ENCODE data around the gene KCNK16. TPM values are rescaled to one million over a fixed set of nuclear protein-coding genes. Genes with fewer than 3 reads are reported as not detected.

Gene KCNK16
- total RNA-seq, 1 donor from 2014 or later: not detected

DNA sequence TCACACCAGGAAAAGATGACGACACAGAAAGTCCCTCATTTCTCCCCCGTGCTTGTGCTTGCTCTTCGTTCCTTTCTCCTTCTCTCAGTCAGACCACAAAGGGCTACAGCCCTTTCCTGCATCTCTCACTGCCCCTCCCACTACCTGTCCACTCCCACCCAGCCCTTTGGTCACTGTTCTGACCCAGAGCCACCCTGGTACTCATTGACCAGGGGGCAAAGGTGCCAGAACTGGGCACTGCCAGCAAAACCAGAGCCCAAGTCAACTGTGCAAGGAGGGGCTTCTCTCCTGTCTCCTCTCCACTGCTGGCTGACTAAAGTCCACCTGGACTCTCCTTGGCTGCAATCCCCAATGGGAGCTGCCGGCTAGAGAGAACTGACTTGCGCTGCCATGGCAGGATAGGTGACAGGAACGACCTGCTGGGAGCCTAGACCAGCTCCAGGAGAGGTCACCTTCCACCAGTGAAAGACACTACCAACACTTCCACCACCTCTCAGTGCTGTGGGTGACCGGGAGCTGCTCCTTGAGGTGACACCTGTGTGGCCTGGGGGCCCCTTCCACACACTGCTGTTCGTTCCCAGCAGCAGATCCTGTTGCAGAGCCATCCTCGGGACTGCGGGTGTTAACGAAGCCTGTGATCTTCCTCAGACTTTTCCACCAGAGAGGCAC lies 41.1 kb downstream of the KCNK16 start:
- peak; percentile 36 for DNase-seq
- TF ChIP-seq, protein P1, sequence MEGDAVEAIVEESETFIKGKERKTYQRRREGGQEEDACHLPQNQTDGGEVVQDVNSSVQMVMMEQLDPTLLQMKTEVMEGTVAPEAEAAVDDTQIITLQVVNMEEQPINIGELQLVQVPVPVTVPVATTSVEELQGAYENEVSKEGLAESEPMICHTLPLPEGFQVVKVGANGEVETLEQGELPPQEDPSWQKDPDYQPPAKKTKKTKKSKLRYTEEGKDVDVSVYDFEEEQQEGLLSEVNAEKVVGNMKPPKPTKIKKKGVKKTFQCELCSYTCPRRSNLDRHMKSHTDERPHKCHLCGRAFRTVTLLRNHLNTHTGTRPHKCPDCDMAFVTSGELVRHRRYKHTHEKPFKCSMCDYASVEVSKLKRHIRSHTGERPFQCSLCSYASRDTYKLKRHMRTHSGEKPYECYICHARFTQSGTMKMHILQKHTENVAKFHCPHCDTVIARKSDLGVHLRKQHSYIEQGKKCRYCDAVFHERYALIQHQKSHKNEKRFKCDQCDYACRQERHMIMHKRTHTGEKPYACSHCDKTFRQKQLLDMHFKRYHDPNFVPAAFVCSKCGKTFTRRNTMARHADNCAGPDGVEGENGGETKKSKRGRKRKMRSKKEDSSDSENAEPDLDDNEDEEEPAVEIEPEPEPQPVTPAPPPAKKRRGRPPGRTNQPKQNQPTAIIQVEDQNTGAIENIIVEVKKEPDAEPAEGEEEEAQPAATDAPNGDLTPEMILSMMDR (IDR thresholded peaks at IDR 0.05): no peak
- H3K36me3 ChIP-seq: no peaks in the 10 kb centered on the region
- no peak overlapping the region for H3K27ac ChIP-seq
- no peak for ATAC-seq
- H3K9me3 ChIP-seq: no peaks in the 10 kb centered on the region
- no peaks in the 10 kb centered on the region for H3K27me3 ChIP-seq
- H3K4me3 ChIP-seq: no peak overlapping the region
- intact Hi-C loops (cut with DNase I): no loop called here
- no peaks in the 10 kb centered on the region for H3K4me1 ChIP-seq

DNA sequence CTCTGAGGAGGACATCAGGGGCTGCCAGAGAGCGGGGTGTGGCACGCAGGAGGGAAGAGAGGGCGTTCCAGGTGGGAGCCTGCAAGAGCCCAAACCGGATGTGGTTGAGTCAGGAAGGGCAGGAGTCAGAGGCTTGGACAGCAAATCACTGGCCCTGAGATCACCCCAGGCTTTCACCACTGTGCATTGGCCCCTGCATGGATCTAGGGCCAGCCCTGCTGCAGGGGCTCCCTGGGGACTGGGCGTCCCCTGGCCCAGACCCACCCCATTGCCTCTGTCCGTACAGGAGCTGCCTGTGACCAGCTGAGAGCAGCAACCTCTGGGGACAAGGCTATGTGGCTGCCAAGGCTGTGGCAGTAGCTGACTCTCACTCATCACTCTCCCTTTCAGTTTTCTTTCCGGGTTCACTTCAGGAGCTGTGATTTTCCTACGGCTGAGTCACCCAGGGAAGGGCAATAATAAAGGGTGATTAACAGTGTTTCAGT lies 42.2 kb downstream of the KCNK16 start:
- peak; percentile 47 for DNase-seq
- Histone ChIP-seq H3K4me3 (no peak overlapping the region), H3K36me3 (no peaks in the 10 kb centered on the region), H3K9me3 (no peaks in the 10 kb centered on the region), H3K27me3 (no peaks in the 10 kb centered on the region), H3K27ac (no peak overlapping the region), H3K4me1 (no peaks in the 10 kb centered on the region)
- ATAC-seq: peak; percentile 25
- intact Hi-C loops (cut with DNase I): no loop called here
- TF ChIP-seq, protein P1 (IDR thresholded peaks at IDR 0.05): no peak

DNA sequence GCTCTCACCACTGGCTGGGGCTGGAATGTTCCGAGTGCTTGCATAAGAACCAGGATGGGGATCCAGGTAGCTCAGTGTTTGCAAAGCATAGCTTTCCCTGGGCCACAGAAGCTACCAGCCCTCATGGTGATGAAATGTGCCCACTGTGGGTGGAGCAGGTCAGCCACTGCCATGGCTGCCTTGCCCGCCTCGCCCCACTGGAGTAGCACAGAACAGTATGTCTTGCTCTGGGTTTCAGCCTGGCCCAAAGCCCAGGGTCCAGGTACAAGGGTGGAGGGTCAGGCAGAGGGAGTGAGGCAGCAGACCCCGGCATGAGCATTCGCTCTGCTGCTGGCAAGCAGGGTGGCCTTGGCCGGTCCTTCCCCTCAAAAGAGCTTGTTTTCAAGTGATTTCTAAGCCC lies 43.0 kb downstream of the KCNK16 start:
- ATAC-seq: peak; percentile 19
- no peaks in the 10 kb centered on the region for H3K4me1 ChIP-seq
- DNase-seq: peak; percentile 57
- no peaks in the 10 kb centered on the region for H3K9me3 ChIP-seq
- intact Hi-C loops (cut with DNase I): no loop called here
- H3K27ac ChIP-seq: no peak overlapping the region
- no peaks in the 10 kb centered on the region for H3K36me3 ChIP-seq
- TF ChIP-seq, protein P1 (IDR thresholded peaks at IDR 0.05): no peak
- no peaks in the 10 kb centered on the region for H3K27me3 ChIP-seq
- H3K4me3 ChIP-seq: no peak overlapping the region

DNA sequence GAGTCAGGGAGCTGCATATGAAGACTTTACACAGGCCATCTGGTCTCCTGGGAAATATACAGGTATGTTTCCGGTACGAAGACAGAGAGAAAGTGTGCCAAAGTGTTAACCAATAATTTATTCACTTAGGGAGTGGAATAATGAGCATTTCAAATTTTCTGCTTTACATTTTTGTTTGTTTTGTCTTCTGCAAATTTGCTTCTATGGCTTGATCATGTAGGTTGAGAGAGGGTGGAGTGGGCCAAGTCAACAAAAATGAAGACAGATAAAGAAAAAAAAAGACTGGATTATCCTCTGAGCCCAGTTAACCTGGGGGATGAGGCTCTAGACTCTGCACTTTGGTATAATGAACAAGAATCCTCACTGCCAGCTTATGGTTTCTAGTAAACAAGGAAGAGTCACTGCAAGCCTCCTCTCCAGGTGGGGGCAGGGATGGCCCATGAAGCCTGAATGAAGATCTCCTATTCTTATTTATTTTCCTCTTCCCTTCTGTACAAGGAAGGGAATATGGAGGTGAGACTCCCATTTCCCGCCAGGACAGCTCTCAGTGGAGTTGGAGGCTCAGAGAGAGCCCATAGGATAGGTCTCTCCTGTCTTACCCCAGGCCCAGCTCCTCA lies 46.0 kb downstream of the KCNK16 start:
- Histone ChIP-seq H3K4me1 (no peaks in the 10 kb centered on the region), H3K27me3 (no peaks in the 10 kb centered on the region), H3K36me3 (no peaks in the 10 kb centered on the region), H3K27ac (no peak overlapping the region), H3K9me3 (no peaks in the 10 kb centered on the region), H3K4me3 (no peak overlapping the region)
- DNase-seq: no peak
- intact Hi-C loops (cut with DNase I): no loop called here
- TF ChIP-seq, protein P1 (IDR thresholded peaks at IDR 0.05): no peak
- ATAC-seq: no peak

DNA sequence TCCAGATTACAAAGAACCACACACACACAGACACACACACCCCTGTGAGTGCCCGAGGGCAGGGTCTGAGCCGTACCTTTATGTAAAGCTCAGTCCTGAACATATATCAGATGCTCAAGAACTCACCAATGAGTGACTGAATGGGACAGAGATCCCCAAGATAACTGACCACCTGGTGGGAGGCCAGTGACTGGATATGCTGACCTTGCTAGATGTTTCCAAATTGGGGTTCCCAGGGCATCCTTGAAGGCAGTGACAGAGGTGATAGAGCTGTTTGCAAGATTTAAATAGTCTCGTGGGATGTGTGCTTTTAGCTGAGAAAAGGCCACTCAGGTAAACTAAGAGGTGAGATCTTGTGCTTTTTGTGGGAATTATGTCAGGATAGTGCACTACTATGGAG lies 47.6 kb downstream of the KCNK16 start:
- DNase-seq (no peak), ATAC-seq (no peak)
- TF ChIP-seq, protein P1 (IDR thresholded peaks at IDR 0.05): no peak
- Histone ChIP-seq H3K4me3 (no peak overlapping the region), H3K9me3 (no peaks in the 10 kb centered on the region), H3K4me1 (no peaks in the 10 kb centered on the region), H3K36me3 (no peaks in the 10 kb centered on the region), H3K27me3 (no peaks in the 10 kb centered on the region), H3K27ac (no peak overlapping the region)
- intact Hi-C loops (cut with DNase I): no loop called here

Data from upper lobe of right lung (tissue), 1 donor.